ENCODE measurements around the gene ZFP36L1. TPM values are rescaled to one million over a fixed set of nuclear protein-coding genes. Genes with fewer than 3 reads are reported as not detected.

Gene ZFP36L1
- total RNA-seq, 1 experiment from 2014 or later, result 426 TPM

- peaks cover 4% of the 10 kb centered on the region for H3K36me3 Mint-ChIP-seq (ENCODE audit: insufficient read depth, unreplicated experiment)
- ChIA-PET CTCF (interaction anchor here (1.1 kb wide), 1 partner anchor 958 kb away, joined by 3 read pairs; no protein-coding TSS in a partner anchor), POLR2A (no interaction called here)
- no peak overlapping the region for H3K4me3 Mint-ChIP-seq (ENCODE audit: unreplicated experiment)
- no peaks in the 10 kb centered on the region for H3K27me3 Mint-ChIP-seq (ENCODE audit: insufficient read depth, unreplicated experiment)
- intact Hi-C loops (cut with micrococcal nuclease), result loop anchor here (5.0 kb wide), 1 partner anchor 908 kb away; no protein-coding TSS in a partner anchor
- DNase-seq (ENCODE audit: unreplicated experiment), result no peak
- H3K4me1 Mint-ChIP-seq (ENCODE audit: insufficient read depth, unreplicated experiment), result peaks cover 22% of the 10 kb centered on the region
- peaks cover 8% of the 10 kb centered on the region for H3K9me3 Mint-ChIP-seq (ENCODE audit: unreplicated experiment)
- no peak for TF ChIP-seq CTCF (IDR thresholded peaks at IDR 0.05; ENCODE audit: unreplicated experiment)
- no TSS peak for BruUV-seq (replicated peaks)
- no peak overlapping the region for H3K27ac Mint-ChIP-seq (ENCODE audit: low read depth, unreplicated experiment)
Measured at GRCh38 chr14:68840454-68840853, 47.6 kb upstream of the ZFP36L1 start.

- Mint-ChIP-seq H3K4me3 (ENCODE audit: unreplicated experiment) (no peak overlapping the region), H3K36me3 (ENCODE audit: insufficient read depth, unreplicated experiment) (peaks cover 4% of the 10 kb centered on the region), H3K4me1 (ENCODE audit: insufficient read depth, unreplicated experiment) (peaks cover under 1% of the 10 kb centered on the region), H3K27me3 (ENCODE audit: insufficient read depth, unreplicated experiment) (no peaks in the 10 kb centered on the region), H3K9me3 (ENCODE audit: unreplicated experiment) (peaks cover 8% of the 10 kb centered on the region), H3K27ac (ENCODE audit: low read depth, unreplicated experiment) (no peak overlapping the region)
- intact Hi-C loops (cut with micrococcal nuclease), result no loop called here
- TF ChIP-seq CTCF (IDR thresholded peaks at IDR 0.05; ENCODE audit: unreplicated experiment), result no peak
- BruUV-seq (replicated peaks), result no TSS peak
- POLR2A ChIA-PET, result no interaction called here
- no peak for DNase-seq (ENCODE audit: unreplicated experiment)
- CTCF ChIA-PET, result no interaction called here
Measured at GRCh38 chr14:68836082-68836481, 43.2 kb upstream of the ZFP36L1 start.

- Mint-ChIP-seq H3K4me1 (ENCODE audit: insufficient read depth, unreplicated experiment) (no peaks in the 10 kb centered on the region), H3K27me3 (ENCODE audit: insufficient read depth, unreplicated experiment) (no peaks in the 10 kb centered on the region), H3K9me3 (ENCODE audit: unreplicated experiment) (peaks cover 8% of the 10 kb centered on the region), H3K4me3 (ENCODE audit: unreplicated experiment) (no peak overlapping the region), H3K27ac (ENCODE audit: low read depth, unreplicated experiment) (no peak overlapping the region), H3K36me3 (ENCODE audit: insufficient read depth, unreplicated experiment) (peaks cover 4% of the 10 kb centered on the region)
- DNase-seq (ENCODE audit: unreplicated experiment), result no peak
- ChIA-PET CTCF (no interaction called here), POLR2A (no interaction called here)
- no TSS peak for BruUV-seq (replicated peaks)
- TF ChIP-seq CTCF (IDR thresholded peaks at IDR 0.05; ENCODE audit: unreplicated experiment), result no peak
- intact Hi-C loops (cut with micrococcal nuclease), result no loop called here
Measured at GRCh38 chr14:68834816-68835215, 41.9 kb upstream of the ZFP36L1 start.

- no peak for DNase-seq (ENCODE audit: unreplicated experiment)
- Mint-ChIP-seq H3K9me3 (ENCODE audit: unreplicated experiment) (no peaks in the 10 kb centered on the region), H3K36me3 (ENCODE audit: insufficient read depth, unreplicated experiment) (peaks cover 4% of the 10 kb centered on the region), H3K27me3 (ENCODE audit: insufficient read depth, unreplicated experiment) (no peaks in the 10 kb centered on the region), H3K4me3 (ENCODE audit: unreplicated experiment) (no peak overlapping the region), H3K27ac (ENCODE audit: low read depth, unreplicated experiment) (no peak overlapping the region), H3K4me1 (ENCODE audit: insufficient read depth, unreplicated experiment) (peaks cover 8% of the 10 kb centered on the region)
- ChIA-PET POLR2A (interaction anchor here (0.6 to 0.7 kb wide), 3 partner anchors 33 to 1063 kb away, joined by 3 to 4 read pairs (median 3); no protein-coding TSS in a partner anchor), CTCF (interaction anchor here (0.7 to 2.1 kb wide), 5 partner anchors 9 to 895 kb away, joined by 3 to 7 read pairs (median 5); no protein-coding TSS in a partner anchor)
- TF ChIP-seq CTCF (IDR thresholded peaks at IDR 0.05; ENCODE audit: unreplicated experiment), result no peak
- intact Hi-C loops (cut with micrococcal nuclease), result no loop called here
- BruUV-seq (replicated peaks), result no TSS peak
Measured at GRCh38 chr14:68828698-68829097, 35.8 kb upstream of the ZFP36L1 start.

Data from MCF 10A (cell line).